ENCODE data around the gene ISYNA1. TPM values are rescaled to one million over a fixed set of nuclear protein-coding genes. Genes with fewer than 3 reads are reported as not detected.

ISYNA1 gene
- total and polyA plus RNA-seq, 2 of the 8 experiments (the other 6 are each of a cell fraction or from before 2014, with no cell fraction given) = 207 to 264 TPM

DNA sequence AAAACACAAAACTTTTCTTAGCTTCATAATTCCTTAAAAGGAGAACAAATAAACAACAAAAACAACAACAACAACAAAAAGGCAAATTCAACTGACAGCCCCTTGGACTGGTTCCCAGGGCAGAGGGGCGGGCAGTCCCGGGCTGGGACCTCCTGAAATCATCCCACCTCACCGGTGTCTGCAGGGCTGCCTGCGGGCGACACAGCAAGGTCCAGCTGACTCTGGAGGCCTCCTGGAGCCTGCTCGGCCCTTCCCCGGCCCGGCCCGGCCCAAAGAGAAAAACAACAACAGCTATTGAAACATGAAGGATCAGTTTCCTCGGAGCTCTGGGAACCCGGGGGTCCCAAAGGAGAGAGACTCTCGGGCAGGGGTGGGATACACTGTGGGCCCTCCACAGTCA, 5.0 kb upstream of the ISYNA1 start:
- no peak overlapping the region for H2BK15ac ChIP-seq (ENCODE audit: low read length)
- no peak for FAIRE-seq

More for the DNA sequence above, 5.0 kb upstream of the ISYNA1 start:
- Histone ChIP-seq H3K23me2 (ENCODE audit: low read depth, low read length) (peaks cover 11% of the 10 kb centered on the region; the same call in 1 of the 2 replicates), H4K20me1 (replicated peaks in 1 of 2; ENCODE audit: control insufficient read depth in 1 of 2, insufficient read depth in 2 of 2, low read length in 2 of 2) (peaks cover 0 to 9% of the 10 kb centered on the region in 2 experiments), H4K5ac (ENCODE audit: insufficient read length, low read depth, low read length) (no peak overlapping the region), H3K9ac (replicated peaks in 1 of 4; ENCODE audit: extremely low read depth in 1 of 4, low read depth in 3 of 4, low read length in 3 of 4) (no peak overlapping the region), H3K79me2 (ENCODE audit: control insufficient read depth in 1 of 2, insufficient read depth in 2 of 2, low read length in 2 of 2) (no peaks in the 10 kb centered on the region), H3K23ac (ENCODE audit: insufficient read length) (no peak overlapping the region), H2BK12ac (ENCODE audit: low read depth, low read length) (no peak overlapping the region), H2BK120ac (replicated peaks; ENCODE audit: low read depth, low read length) (no peak overlapping the region), H3K14ac (ENCODE audit: insufficient read length) (no peak overlapping the region), H4K8ac (ENCODE audit: extremely low read depth, insufficient read depth, low read length) (no peak overlapping the region), H4K91ac (replicated peaks; ENCODE audit: insufficient read length, low read length) (no peak overlapping the region), H3K4me1 (replicated peaks in 1 of 4; ENCODE audit: control insufficient read depth in 3 of 4, insufficient read depth in 4 of 4, low read length in 3 of 4) (peaks cover 5 to 22% (median 14%) of the 10 kb centered on the region in 4 experiments), H3K27ac (ENCODE audit: low read depth, low read length) (no peak overlapping the region), H3K4me2 (ENCODE audit: insufficient read depth in 1 of 2, low read depth in 2 of 2, low read length in 2 of 2) (no peak overlapping the region), H3K36me3 (ENCODE audit: control insufficient read depth in 2 of 4, insufficient read depth in 4 of 4, low read length in 3 of 4) (peaks cover 0 to 10% (median 1%) of the 10 kb centered on the region in 4 experiments; a peak in 2 of 8 replicates), H3K4ac (replicated peaks; ENCODE audit: insufficient read length, low read depth, low read length) (no peak overlapping the region), H3K4me3 (ENCODE audit: extremely low read depth in 1 of 4, insufficient read depth in 2 of 4, low read depth in 3 of 4, low read length in 4 of 4) (no peak overlapping the region), H3K9me3 (ENCODE audit: insufficient read depth in 2 of 2, low read depth in 1 of 2, low read length in 1 of 2) (no peaks in the 10 kb centered on the region), H2AFZ (ENCODE audit: low read length) (no peak overlapping the region), H3K18ac (ENCODE audit: extremely low read depth, low read length) (no peak overlapping the region), H2BK5ac (ENCODE audit: low read depth, low read length) (no peak overlapping the region), H3K27me3 (replicated peaks in 1 of 4; ENCODE audit: control insufficient read depth in 3 of 4, extremely low read depth in 1 of 4, insufficient read depth in 3 of 4, low read length in 3 of 4) (no peaks in the 10 kb centered on the region), H2BK20ac (ENCODE audit: low read length) (no peak overlapping the region), H2AK5ac (ENCODE audit: low read depth, low read length) (no peak overlapping the region), H3K79me1 (ENCODE audit: low read depth, low read length) (no peaks in the 10 kb centered on the region), H3K56ac (replicated peaks; ENCODE audit: insufficient read length, low read depth, low read length) (no peak overlapping the region)
- DNase-seq (ENCODE audit: low read depth in 1 of 2, low spot score in 2 of 2) = no peak
- ChIA-PET CTCF (ENCODE audit: partially characterized antibody) (interaction anchor here (0.6 to 13.5 kb wide), 5 partner anchors 19 to 404 kb away, joined by 3 to 143 read pairs (median 3); no protein-coding TSS in a partner anchor), POLR2A (ENCODE audit: partially characterized antibody) (interaction anchor here (1.0 kb wide), 1 partner anchor 9 kb away, joined by 7 read pairs; no protein-coding TSS in a partner anchor)
- WGBS, 2 experiments (ENCODE audit: extremely low coverage in 1 of 2, insufficient coverage in 1 of 2, insufficient read length in 1 of 2, insufficient replicate concordance in 2 of 2, low coverage in 1 of 2, low lambda C conversion rate in 2 of 2, missing lambda C conversion rate in 1 of 2) = 94% methylated on average over 12 of the region's 12 CpGs; no CpG with 5 or more reads in 1 of the 2 experiments
- TF ChIP-seq SRF (IDR thresholded peaks at IDR 0.05; ENCODE audit: low read depth, low read length) = no peak
